GM19025 (cell line): ENCODE data around the gene RBM28.

Experiments used
- ATAC-seq: cut with Tn5 transposase; IDR thresholded peaks from one replicate; pipeline ENCODE4 v1.9.1; 2021; ENCODE audit warnings: mild to moderate bottlenecking, low read depth, moderate library complexity; ENCODE audit not compliant: unreplicated experiment

Gene RBM28

GRCh38 chr7:128351296-128352152, 7.8 kb upstream of the RBM28 start:
- ATAC-seq, result no peak

- no peak for ATAC-seq
Measured at GRCh38 chr7:128350708-128351295, 7.1 kb upstream of the RBM28 start.

DNA sequence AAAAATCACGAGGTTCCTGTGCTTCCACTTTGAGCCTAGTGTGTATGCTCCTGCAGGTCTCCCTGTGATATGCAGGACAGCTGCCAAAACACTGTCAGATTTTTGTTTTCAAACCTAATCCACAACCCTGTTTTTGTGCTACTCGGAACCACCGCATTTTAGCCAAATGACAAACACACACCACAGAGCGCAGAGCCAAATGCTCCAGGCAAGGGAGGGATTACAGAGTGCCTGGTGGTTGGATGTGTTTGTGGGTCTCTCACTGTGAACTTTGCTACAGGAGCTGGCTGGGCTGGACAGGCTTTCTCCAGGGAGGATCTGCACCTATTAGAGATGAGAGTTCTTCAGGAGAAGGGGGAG, 5.7 kb upstream of the RBM28 start:
- no peak for ATAC-seq

DNA sequence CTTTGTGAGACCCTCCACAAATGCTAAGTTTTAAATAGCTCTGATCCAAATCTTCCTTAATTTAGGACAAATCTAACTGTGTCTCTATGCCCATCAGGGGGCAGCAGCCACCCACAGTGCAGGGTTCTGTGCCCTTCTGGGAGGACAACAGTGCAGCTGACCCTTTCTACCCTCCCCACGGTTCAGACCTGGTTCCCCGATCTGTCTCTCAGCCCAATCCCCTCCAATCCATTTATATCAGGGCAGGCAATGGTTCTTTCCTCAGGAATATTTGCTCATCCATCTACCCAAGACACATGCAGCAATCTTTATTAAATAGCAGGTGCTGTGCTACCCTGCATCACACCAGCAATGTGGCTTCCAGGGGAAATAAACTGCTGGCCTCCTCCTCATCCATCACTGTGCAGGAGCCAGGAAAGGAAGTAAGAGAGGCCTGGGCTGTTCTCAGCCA, 4.0 kb upstream of the RBM28 start:
- no peak for ATAC-seq

DNA sequence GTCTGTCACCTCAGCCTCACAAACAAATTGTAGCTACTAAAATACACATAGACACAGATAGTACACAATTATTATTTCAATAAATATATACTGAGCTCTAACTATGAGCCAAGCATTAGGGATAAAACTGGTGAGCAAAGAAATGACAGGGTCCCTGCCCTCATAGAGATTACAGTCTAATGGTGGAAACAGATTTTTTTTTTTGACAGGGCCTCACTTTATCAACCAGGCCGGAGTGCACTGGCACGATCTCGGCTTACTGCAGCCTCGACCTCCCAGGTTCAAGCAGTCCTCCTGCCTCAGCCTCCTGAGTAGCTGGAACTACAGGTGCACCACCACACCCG, 695 bp upstream of the RBM28 start:
- no peak for ATAC-seq

GRCh38 chr7:128341733-128342132, 2.0 kb downstream of the RBM28 start:
- ATAC-seq, result no peak

GRCh38 chr7:128335730-128336129, 8.0 kb downstream of the RBM28 start:
- ATAC-seq, result no peak

GRCh38 chr7:128324368-128324680, 19.4 kb downstream of the RBM28 start:
- no peak for ATAC-seq

DNA sequence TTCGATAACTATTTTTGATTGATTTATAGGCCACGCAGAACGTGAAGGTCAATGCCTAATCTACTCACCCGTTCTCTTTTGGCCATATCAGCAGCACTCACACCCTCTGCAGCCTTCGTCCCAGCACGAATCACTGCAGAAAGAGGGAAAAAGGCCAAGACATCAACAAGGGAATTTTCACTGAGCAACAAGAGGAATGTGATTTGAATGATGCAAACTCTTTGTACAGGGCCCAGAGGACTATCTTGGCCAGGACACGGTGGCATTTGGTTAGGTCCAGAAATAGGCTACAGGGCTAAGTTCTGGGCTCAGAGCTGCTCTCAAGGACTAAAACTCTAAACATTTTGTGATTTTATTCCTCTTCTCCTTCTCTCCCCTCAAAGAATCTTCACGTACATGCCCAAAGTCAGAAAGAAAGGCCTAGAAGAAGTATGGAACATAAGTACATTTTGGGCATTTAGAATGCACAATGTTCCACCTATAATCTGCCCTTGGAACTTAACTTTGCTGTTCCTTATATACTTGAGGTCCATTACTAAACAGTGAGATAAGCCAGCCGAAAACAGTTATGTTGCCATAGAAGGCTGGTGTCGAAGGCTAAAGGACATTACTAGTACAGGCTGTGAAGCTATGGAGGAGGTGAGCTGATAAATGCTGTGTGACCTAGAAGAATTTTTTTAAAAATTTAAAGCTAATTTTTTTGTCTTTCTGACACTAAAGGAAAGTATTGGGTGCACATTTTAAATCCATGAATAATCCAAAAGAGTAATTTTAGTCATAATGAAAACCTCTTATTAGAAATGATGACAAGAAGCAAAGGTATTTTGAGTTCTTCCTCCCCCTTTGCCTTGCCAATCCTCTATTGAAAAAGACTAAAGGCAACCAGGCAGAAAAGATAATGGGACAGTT, 20.0 kb downstream of the RBM28 start:
- no peak for ATAC-seq

GRCh38 chr7:128323040-128323439, 20.7 kb downstream of the RBM28 start:
- no peak for ATAC-seq

DNA sequence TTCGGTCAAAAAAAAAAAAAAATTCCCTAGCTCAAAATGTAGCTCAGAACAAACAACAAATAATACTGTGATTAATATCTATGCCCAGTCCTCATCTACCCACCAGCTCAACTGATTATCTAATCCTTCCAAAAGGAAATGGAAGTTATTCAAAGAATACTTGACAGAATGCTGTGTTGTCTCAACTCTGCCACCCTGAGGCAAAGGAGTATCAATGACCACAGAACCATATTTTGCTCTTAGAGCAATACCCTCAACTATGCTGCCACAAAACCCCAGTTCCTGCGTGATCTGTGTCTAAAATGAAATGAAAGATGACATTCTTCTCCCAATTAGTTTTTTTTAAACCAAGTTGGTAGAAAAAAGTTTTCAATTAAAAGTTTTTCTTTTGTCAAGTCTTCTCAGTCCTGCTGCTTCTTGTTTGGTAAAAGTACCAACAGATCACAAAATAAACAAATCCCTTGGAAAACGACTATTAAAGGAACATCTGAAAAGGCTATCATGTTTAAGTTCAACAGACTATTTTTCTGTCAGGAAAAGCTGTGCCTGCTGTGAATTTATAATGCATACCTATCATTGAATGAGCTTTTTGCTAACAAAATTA, 21.6 kb downstream of the RBM28 start:
- ATAC-seq, result no peak

- no peak for ATAC-seq
Measured at GRCh38 chr7:128321044-128321422, 22.7 kb downstream of the RBM28 start.

GRCh38 chr7:128318691-128319090, 25.0 kb downstream of the RBM28 start:
- no peak for ATAC-seq

DNA sequence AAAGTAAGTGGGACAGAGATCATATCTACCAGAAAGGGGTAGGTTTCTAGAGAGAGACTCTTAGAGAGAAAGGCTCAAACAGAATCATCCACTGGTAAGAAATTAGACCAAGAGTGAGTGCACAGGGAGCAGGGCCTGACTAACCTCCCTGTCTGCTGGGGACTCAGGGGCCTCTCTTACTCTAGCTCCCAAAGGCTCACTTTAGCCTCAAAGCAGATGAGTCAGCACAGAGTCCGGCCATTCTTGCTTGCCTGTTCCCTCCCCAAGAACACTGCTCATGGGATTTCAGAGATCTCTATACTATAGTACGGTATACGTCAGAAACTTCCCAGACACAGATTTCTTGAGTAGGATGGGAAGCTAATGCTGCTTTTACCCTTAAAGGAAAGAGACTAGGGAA, 32.7 kb downstream of the RBM28 start:
- no peak for ATAC-seq

DNA sequence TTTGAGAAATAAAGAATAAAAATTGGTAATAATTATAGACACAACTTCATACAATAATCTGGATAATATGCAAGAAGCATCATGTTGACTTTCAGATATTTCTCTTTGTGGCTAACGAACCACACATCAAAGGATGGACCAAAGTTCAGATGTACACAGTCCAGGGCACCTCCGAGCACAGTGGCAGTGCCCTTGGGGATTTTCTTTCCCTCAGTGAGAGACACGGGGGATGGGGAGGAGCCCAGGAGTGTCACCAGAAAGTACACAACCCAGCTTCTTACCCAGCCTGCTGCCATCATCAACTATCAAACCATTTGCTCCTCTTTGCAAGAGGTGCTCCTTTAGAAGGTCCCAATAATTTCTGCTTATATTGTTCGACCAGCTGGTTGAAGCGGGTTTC, 33.2 kb downstream of the RBM28 start:
- ATAC-seq, result no peak

DNA sequence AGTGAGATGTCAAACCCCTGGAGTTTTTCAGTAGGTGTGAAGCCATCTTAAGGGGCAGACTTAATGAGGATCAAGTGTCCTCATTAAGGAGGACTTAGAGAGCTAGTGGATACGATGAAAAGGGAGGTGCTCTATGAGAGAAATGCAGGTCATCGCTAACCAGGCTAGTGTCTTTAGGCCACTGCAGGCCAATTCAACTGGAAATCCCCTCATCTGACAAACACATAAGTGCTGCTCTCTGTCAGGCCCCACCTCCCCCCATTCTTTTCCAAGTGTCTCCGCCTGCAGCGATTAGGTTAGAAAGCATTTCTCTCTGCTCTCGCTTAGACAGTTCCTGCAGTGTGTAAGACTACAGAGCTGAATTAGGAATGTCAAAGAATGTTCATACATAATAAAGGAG, 33.7 kb downstream of the RBM28 start:
- no peak for ATAC-seq

- no peak for ATAC-seq
Measured at GRCh38 chr7:128309124-128309523, 34.6 kb downstream of the RBM28 start.

DNA sequence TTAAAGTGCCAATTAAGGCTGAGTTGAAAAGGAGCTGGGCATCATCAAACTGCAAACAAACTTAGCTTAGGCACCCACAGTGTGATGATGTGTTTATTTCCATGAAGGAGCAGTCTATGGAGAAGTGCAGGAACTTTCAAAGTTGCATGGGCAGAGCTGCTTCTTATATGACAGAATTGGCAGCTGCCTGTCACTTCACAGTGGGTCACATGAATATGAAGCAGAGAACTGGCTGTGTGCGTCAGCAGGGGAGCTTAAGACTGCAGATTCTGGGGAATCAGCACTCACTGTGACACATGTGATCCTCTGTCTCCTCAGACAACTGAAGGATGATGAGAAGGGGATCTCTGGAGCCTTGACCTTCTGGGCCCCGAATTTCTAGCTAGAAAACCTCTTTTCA, 36.6 kb downstream of the RBM28 start:
- no peak for ATAC-seq

- ATAC-seq, result no peak
Measured at GRCh38 chr7:128304212-128304611, 39.5 kb downstream of the RBM28 start.

- ATAC-seq, result no peak
Measured at GRCh38 chr7:128303643-128304042, 40.1 kb downstream of the RBM28 start.

DNA sequence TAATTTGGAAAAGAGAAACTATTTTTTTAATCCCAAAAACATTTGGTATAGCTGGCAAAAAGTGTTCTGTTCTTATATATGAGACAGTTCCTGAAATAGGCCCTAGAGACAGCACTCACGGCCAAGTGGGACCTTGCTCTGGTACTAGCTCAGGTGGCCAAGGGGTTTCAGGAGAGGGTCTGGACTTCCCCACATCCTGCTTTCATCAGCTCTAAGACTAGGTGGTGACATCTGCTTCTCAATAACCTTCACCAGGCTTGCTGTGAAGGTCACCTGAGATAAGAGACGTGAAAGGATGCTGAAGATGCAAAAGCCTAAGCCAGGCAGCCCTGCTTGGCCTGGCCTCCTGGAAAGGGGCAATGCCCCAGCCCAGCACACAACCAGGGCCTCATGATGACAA, 40.6 kb downstream of the RBM28 start:
- no peak for ATAC-seq
